Pancreas (tissue), 10 donors: ENCODE results near the gene MTCL1. TPM values are rescaled to one million over a fixed set of nuclear protein-coding genes. Genes with fewer than 3 reads are reported as not detected.

ENCODE experiments used
- ATAC-seq, 4 donors: fragments of 200-7000 bp; cut with Tn5 transposase; one replicate each; pipeline versions ENCODE4 v1.8.0 to v1.9.1; 2020; ENCODE audit warnings: mild to moderate bottlenecking in 4 of 4, moderate library complexity in 4 of 4
- DNase-seq, 6 donors: peaks; one replicate each; pipeline ENCODE4 v3.0.0-alpha.2; 2020
- FAIRE-seq: peaks from 2 replicates; lab custom pipeline; 2012; peaks lifted over from hg19 to GRCh38; lab: Jason Lieb, UNC
- H3K27ac ChIP-seq, 4 donors: fragments of 200-600 bp; sonication (generic); 1 replicate in 3 of 4; 2 replicates in 1 of 4; pipeline versions ENCODE4 v1.5.0 to v1.8.0; 2020
- H3K27me3 ChIP-seq, 4 donors: fragments of 200-600 bp; one replicate each; pipeline ENCODE4 v1.8.0; 2021
- H3K36me3 ChIP-seq, 3 donors: fragments of 200-600 bp; sonication (generic) in 1 of 3; one replicate each; pipeline versions ENCODE4 v1.5.0 to v1.8.0; 2020 to 2021
- H3K4me1 ChIP-seq, 3 donors: fragments of 200-600 bp; one replicate each; pipeline ENCODE4 v1.8.0; 2021
- H3K4me3 ChIP-seq, 4 donors: fragments of 200-600 bp; sonication (generic) in 2 of 4; one replicate each; pipeline versions ENCODE4 v1.5.0 to v1.8.0; 2020 to 2021
- H3K9me3 ChIP-seq, 4 donors: fragments of 200-600 bp; one replicate each; pipeline ENCODE4 v1.8.0; 2021
- WGBS, 2 donors: extraction: QIAGEN DNeasy Blood & Tissue Kit; methylation state at CpG; one replicate each; pipeline ENCODE4 v1.1.7; 2013; 5-methylcytosine and 5-hydroxymethylcytosine counted together
- intact Hi-C, 3 donors: fragments of 100-400 bp; cut with DNase I; formaldehyde crosslinking; loops; one replicate each; pipeline versions ENCODE4 v1.11.1 to v1.14.2; 2022
- polyA plus RNA-seq, 2 donors: library from polyadenylated mRNA; stranded (reverse); fragments of 200-250 nt; gene quantifications; one replicate each; pipeline ENCODE4 v1.2.3, GENCODE V29; 2013
- total RNA-seq, 6 donors: library from RNA; stranded (reverse); fragmentation: NEBNext Ultra II Directional in 4 of 6; extraction: Animal tissue kit (Norgen Biotek cat#: 25700) in 4 of 6; gene quantifications; one replicate each; pipeline versions ENCODE4 v1.2.1 to v1.2.4, GENCODE V29; 2021 to 2023
- TF ChIP-seq, protein P1 (sequence below), 4 donors: fragments of 200-600 bp; sonication (generic) in 3 of 4; IDR thresholded peaks; one replicate each; pipeline versions ENCODE4 v1.5.0 to v1.8.0; 2021; ENCODE audit warnings: antibody characterized with exemption in 4 of 4
- donor health status: healthy with polysubstance abuse.
- donor health status: DM: no; HTN: no; CAD: no; lungs with moderate emphysema.
- donor health status: DM: no; HTN: no; CAD: no.
- donor health status: control.
- donor health status: control.
- donor health status: Bipolar disorder and iron deficiency.
- donor health status: DM: yes; HTN: yes; CAD: no.
- donor health status: DM: no; HTN: no; CAD: no.
- donor health status: DM: no; HTN: no; CAD: no.
- donor health status: DM: yes; HTN: yes; CAD: no.

The MTCL1 gene
- total and polyA plus RNA-seq, 8 donors, result 9.2 to 18.4 (median 12.9) TPM

DNA sequence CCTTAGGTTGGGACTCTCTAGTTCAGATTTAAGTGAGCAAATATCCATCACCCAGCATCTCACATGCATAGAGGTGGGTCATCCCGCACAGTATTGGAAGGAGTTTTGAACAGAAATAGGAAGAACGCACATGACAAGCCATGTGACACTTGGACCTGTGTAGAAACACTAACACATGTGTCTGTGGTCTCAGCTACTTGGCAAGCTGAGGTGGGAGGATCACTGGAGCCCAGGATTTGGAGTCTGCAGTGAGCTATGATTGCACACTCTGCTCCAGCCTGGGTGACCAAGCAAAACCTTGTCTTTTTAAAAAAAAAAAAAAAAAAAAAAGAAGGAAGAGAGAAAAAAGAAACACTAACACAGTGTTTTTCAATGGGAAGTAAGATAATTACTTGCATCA, 5.4 kb upstream of the MTCL1 start:
- DNase-seq (no peak), FAIRE-seq (no peak), ATAC-seq (no peak)
- no peaks in the 10 kb centered on the region for H3K27me3 ChIP-seq
- H3K4me3 ChIP-seq, result no peak overlapping the region
- no peaks in the 10 kb centered on the region for H3K9me3 ChIP-seq
- no peaks in the 10 kb centered on the region for H3K36me3 ChIP-seq
- TF ChIP-seq, protein P1, sequence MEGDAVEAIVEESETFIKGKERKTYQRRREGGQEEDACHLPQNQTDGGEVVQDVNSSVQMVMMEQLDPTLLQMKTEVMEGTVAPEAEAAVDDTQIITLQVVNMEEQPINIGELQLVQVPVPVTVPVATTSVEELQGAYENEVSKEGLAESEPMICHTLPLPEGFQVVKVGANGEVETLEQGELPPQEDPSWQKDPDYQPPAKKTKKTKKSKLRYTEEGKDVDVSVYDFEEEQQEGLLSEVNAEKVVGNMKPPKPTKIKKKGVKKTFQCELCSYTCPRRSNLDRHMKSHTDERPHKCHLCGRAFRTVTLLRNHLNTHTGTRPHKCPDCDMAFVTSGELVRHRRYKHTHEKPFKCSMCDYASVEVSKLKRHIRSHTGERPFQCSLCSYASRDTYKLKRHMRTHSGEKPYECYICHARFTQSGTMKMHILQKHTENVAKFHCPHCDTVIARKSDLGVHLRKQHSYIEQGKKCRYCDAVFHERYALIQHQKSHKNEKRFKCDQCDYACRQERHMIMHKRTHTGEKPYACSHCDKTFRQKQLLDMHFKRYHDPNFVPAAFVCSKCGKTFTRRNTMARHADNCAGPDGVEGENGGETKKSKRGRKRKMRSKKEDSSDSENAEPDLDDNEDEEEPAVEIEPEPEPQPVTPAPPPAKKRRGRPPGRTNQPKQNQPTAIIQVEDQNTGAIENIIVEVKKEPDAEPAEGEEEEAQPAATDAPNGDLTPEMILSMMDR (IDR thresholded peaks at IDR 0.05), result no peak
- 69 to 72% methylated on average over 2 of the region's 2 CpGs for WGBS, 2 donors
- intact Hi-C loops, result no loop called here
- peaks cover 0 to 9% (median 4%) of the 10 kb centered on the region in 3 donors for H3K4me1 ChIP-seq
- no peak overlapping the region for H3K27ac ChIP-seq

DNA sequence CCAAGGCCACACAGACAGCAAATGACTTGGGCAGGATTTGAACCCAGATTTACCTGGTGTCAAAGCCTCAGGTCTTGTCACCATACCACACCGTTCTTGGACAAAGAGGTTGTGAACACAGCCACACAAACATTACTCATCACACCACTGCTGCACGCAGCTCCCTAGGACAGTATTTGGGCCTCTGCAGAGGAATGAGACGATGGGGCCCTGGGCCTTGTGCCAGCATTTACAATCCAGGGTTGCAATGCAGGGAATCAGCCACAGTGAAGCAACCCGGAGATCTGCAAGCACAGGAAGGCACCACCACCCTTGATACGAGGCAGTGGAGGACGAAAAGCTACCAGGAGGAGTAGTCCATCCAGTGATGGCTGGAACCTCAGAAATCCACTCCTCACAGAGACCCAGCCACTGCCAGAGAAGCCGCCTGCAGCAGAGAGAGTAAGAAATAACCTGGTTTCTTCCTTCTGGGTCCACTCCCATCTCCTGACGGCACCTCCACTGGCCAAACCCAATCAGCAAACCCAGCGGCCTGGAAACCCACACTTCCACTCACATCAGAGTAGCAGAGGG, 3.7 kb upstream of the MTCL1 start:
- Histone ChIP-seq H3K36me3 (no peaks in the 10 kb centered on the region), H3K27me3 (no peaks in the 10 kb centered on the region), H3K9me3 (no peaks in the 10 kb centered on the region), H3K27ac (no peak overlapping the region), H3K4me1 (peaks cover 0 to 9% (median 4%) of the 10 kb centered on the region in 3 donors), H3K4me3 (no peak overlapping the region)
- WGBS, 2 donors, result 69% methylated on average over 9 of the region's 9 CpGs
- TF ChIP-seq, protein P1 (IDR thresholded peaks at IDR 0.05), result no peak
- no peak for FAIRE-seq
- intact Hi-C loops, result no loop called here
- ATAC-seq, result no peak
- DNase-seq, result peak in 1 of 6 donors; percentile 37

DNA sequence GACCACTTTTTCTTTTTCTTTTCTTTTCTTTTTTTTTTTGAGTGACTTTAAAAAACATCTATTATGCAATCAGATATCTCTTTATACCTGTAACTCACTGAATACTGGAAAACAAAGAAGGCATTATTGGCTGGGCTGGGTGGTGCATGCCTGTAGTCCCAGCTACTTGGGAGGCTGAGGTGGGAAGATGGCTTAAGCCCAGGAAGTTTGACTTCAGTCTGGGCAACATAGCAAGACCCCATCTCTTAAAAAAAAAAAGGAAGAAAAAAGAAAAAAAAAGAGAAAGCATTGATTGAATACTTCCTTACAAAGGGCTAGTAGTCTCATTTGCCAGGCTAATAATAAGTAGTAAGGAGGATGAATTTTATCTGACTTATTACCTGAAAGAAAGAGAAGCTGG, 2.7 kb upstream of the MTCL1 start:
- TF ChIP-seq, protein P1 (IDR thresholded peaks at IDR 0.05), result no peak
- no peak for FAIRE-seq

DNA sequence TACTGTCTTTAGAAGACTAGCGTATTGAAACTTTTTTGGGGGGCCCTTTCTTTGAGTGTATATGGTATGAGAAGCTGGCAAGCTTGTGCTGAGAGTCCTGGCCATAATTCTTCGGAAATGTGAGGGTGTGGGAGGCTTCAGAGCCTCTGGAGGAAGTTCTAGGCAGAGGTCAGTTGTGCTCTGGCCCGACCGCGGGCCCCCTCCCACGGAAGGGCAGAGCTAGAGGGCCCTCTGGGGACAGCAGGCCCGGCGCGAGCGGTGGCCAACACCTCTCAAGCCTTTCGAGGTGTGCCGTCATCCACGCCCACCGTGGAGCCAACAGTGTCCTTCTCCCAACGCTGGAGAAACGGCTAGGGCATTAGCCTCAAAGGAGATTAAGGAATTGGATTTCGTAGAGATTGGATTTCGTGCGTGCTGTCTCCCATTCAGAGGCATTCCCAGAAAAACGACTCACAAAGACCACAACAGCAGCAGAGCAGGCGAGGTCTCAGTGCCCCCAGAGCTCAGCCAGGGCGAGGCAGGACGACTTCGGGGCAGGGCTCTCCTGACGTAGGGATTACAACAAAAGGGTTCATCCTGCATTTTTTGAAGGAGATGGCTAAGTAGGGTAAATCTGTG, 2.2 kb upstream of the MTCL1 start:
- DNase-seq, result no peak
- peaks cover 0 to 9% (median 4%) of the 10 kb centered on the region in 3 donors for H3K4me1 ChIP-seq
- 69 to 79% methylated on average over 25 of the region's 25 CpGs for WGBS, 2 donors
- TF ChIP-seq, protein P1 (IDR thresholded peaks at IDR 0.05), result no peak
- ATAC-seq, result no peak
- no peaks in the 10 kb centered on the region for H3K27me3 ChIP-seq
- peak overlapping the region in 2 of 4 donors; percentile 80 to 90 for H3K27ac ChIP-seq
- no peaks in the 10 kb centered on the region for H3K36me3 ChIP-seq
- H3K4me3 ChIP-seq, result no peak overlapping the region
- intact Hi-C loops, result no loop called here
- no peak for FAIRE-seq
- H3K9me3 ChIP-seq, result no peaks in the 10 kb centered on the region

More for the DNA sequence above, 2.7 kb upstream of the MTCL1 start:
- Histone ChIP-seq H3K27ac (no peak overlapping the region), H3K27me3 (no peaks in the 10 kb centered on the region), H3K36me3 (no peaks in the 10 kb centered on the region), H3K4me1 (peaks cover 0 to 9% (median 4%) of the 10 kb centered on the region in 3 donors), H3K4me3 (no peak overlapping the region), H3K9me3 (no peaks in the 10 kb centered on the region)
- ATAC-seq (no peak), DNase-seq (no peak)
- intact Hi-C loops, result no loop called here

DNA sequence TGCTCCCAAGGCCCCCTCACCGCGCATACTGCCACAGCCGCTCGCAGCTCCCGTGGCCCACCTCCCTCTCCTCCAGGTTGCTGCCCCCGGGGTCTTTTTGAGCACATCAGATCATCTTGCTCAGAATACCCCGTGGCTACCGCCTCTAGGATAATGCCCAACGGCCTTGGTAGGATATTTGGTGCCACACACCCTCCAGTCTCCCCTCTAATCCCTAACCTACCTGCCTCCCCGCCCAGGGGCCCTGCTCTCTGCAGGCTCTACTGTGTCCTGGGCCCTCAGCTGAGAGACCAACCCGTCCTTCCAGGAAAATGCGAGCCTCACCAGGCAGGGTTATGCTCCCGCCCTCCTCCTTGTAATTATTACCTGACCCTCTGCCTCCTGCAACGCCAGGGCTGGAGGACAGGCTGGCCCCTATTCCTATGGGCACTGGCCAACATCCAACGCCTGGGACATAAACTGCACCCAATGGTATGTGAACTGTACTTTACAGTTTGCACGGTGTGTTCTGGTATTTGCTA, 1.5 kb upstream of the MTCL1 start:
- Histone ChIP-seq H3K27ac (peak overlapping the region; percentile 71 to 90 (median 83)), H3K9me3 (no peaks in the 10 kb centered on the region), H3K4me3 (peak overlapping the region in 3 of 4 donors; percentile 56 to 65 (median 58)), H3K36me3 (no peaks in the 10 kb centered on the region), H3K4me1 (peaks cover 0 to 9% (median 4%) of the 10 kb centered on the region in 3 donors), H3K27me3 (no peaks in the 10 kb centered on the region)
- intact Hi-C loops, result no loop called here
- no peak for FAIRE-seq
- 55 to 59% methylated on average over 16 of the region's 16 CpGs for WGBS, 2 donors
- peak in 1 of 4 donors; percentile 1 for ATAC-seq
- DNase-seq, result peak in 3 of 6 donors; percentile 21 to 47 (median 44)
- TF ChIP-seq, protein P1 (IDR thresholded peaks at IDR 0.05), result no peak
